B cell (primary cell): ENCODE results near the gene PAIP2. TPM values are rescaled to one million over a fixed set of nuclear protein-coding genes. Genes with fewer than 3 reads are reported as not detected.
"Not testable (repeated sequence)": the region's sequence is repeated elsewhere in the genome, so short reads cannot be mapped to it uniquely, and the experiment has no call there.

Source experiments
- ATAC-seq: fragments of 200-7000 bp; cut with Tn5 transposase; one replicate; pipeline ENCODE4 v1.10.0; 2021; ENCODE audit warnings: low read depth, mild to moderate bottlenecking, moderate number of reproducible peaks, moderate library complexity
- CTCF ChIA-PET: fragments of 350-600 bp; sonication (Branson Sonifier 250); formaldehyde crosslinking; loops from one replicate; lab custom pipeline; 2021; ENCODE audit warnings: antibody characterized with exemption, inconsistent platforms; lab: Charles Lee
- POLR2A ChIA-PET: fragments of 350-600 bp; sonication (Branson Sonifier 250); formaldehyde crosslinking; loops from one replicate; lab custom pipeline; 2021; ENCODE audit warnings: antibody characterized with exemption; lab: Charles Lee
- DNase-seq: peaks from one replicate; pipeline ENCODE4 v3.0.0; 2013
- H2AFZ ChIP-seq: 2 replicates; pipeline ENCODE4 v1.6.1; 2012; ENCODE audit warnings: mild to moderate bottlenecking, low read depth, low read length; ENCODE audit not compliant: insufficient read depth, poor library complexity, severe bottlenecking
- H3K27ac ChIP-seq, 2 donors: 1 replicate in 1 of 2; 2 replicates in 1 of 2; pipeline ENCODE4 v1.5.1; 2012 to 2013; ENCODE audit warnings: low read length in 2 of 2, mild to moderate bottlenecking in 2 of 2, moderate library complexity in 1 of 2
- H3K27me3 ChIP-seq, 4 experiments: fragments of 200-600 bp in 1 of 4; sonication (generic) in 1 of 4; replicated peaks in 1 of 4; 1 replicate in 2 of 4; 2 replicates in 2 of 4; pipeline versions ENCODE4 v1.6.1 to v1.7.0; 2013 to 2016; ENCODE audit warnings: low read length in 3 of 4, mild to moderate bottlenecking in 2 of 4, mixed read lengths in 1 of 4, moderate library complexity in 1 of 4; ENCODE audit not compliant: insufficient read depth in 4 of 4, control insufficient read depth in 3 of 4; ENCODE audit errors: control extremely low read depth in 1 of 4
- H3K36me3 ChIP-seq, 2 experiments: replicated peaks in 1 of 2; 1 replicate in 1 of 2; 2 replicates in 1 of 2; pipeline versions ENCODE4 v1.6.1 to v1.7.1; 2013; ENCODE audit warnings: low read length in 1 of 2; ENCODE audit not compliant: insufficient read depth in 2 of 2, control insufficient read depth in 1 of 2; ENCODE audit errors: control extremely low read depth in 1 of 2, extremely low read depth in 1 of 2
- H3K4me1 ChIP-seq, 2 donors: fragments of 200-600 bp in 1 of 2; sonication (generic) in 1 of 2; 1 replicate in 1 of 2; 2 replicates in 1 of 2; pipeline versions ENCODE4 v1.5.1 to v1.6.1; 2013 to 2017; ENCODE audit warnings: low read length in 2 of 2; ENCODE audit not compliant: control insufficient read depth in 2 of 2, insufficient read depth in 2 of 2
- H3K4me2 ChIP-seq: replicated peaks from 2 replicates; pipeline ENCODE3; 2012; ENCODE audit warnings: mild to moderate bottlenecking, low read depth, low read length; ENCODE audit not compliant: poor library complexity, severe bottlenecking
- H3K4me3 ChIP-seq, 5 experiments: fragments of 200-600 bp in 1 of 5; sonication (generic) in 1 of 5; 1 replicate in 3 of 5; 2 replicates in 2 of 5; pipeline versions ENCODE4 v1.5.1 to v1.7.0; 2011 to 2016; ENCODE audit warnings: low read length in 4 of 5, mild to moderate bottlenecking in 4 of 5, low read depth in 2 of 5, control low read depth in 1 of 5, moderate library complexity in 1 of 5; ENCODE audit not compliant: insufficient read depth in 1 of 5; ENCODE audit errors: control extremely low read depth in 1 of 5, extremely low read depth in 1 of 5
- H3K79me2 ChIP-seq: fragments of 200-600 bp; sonication (generic); one replicate; pipeline ENCODE4 v1.6.0; 2016; ENCODE audit warnings: low read length; ENCODE audit not compliant: control insufficient read depth, insufficient read depth
- H3K9ac ChIP-seq: fragments of 200-600 bp; sonication (generic); 2 replicates; pipeline ENCODE4 v1.6.1; 2017; ENCODE audit warnings: mild to moderate bottlenecking, low read length, moderate library complexity
- H3K9me3 ChIP-seq, 3 donors: one replicate each; pipeline versions ENCODE4 v1.6.1 to v1.7.1; 2013; ENCODE audit warnings: low read length in 2 of 3; ENCODE audit not compliant: control insufficient read depth in 2 of 3, insufficient read depth in 1 of 3; ENCODE audit errors: control extremely low read depth in 1 of 3
- H4K20me1 ChIP-seq: 2 replicates; pipeline ENCODE4 v1.6.0; 2012; ENCODE audit warnings: mild to moderate bottlenecking, low read length; ENCODE audit not compliant: insufficient read depth, control insufficient read depth, poor library complexity, severe bottlenecking
- H3K27ac Mint-ChIP-seq: one replicate; pipeline ENCODE4 v1.8.0; 2021; ENCODE audit warnings: mixed read lengths
- H3K27me3 Mint-ChIP-seq: one replicate; pipeline ENCODE4 v1.8.0; 2021; ENCODE audit warnings: mixed read lengths
- H3K4me1 Mint-ChIP-seq: one replicate; pipeline ENCODE4 v1.8.0; 2021; ENCODE audit warnings: mixed read lengths
- H3K4me3 Mint-ChIP-seq: one replicate; pipeline ENCODE4 v1.8.0; 2021; ENCODE audit warnings: mixed read lengths
- H3K9me3 Mint-ChIP-seq: one replicate; pipeline ENCODE4 v1.8.0; 2022; ENCODE audit warnings: mixed read lengths; ENCODE audit not compliant: insufficient read depth
- CTCF ChIP-seq: fragments of 200-600 bp; IDR thresholded peaks from one replicate; pipeline ENCODE4 v1.8.0; 2022; ENCODE audit warnings: antibody characterized with exemption, mild to moderate bottlenecking
- EZH2 ChIP-seq: IDR thresholded peaks from 2 replicates; pipeline ENCODE4 v1.6.1; 2012; ENCODE audit warnings: borderline replicate concordance, low read depth, mild to moderate bottlenecking, moderate library complexity, low read length; ENCODE audit not compliant: insufficient read depth, poor library complexity, severe bottlenecking
- WGBS: methylation state at CpG from one replicate; pipeline ENCODE4 v1.1.5; 2013; ENCODE audit warnings: missing lambda C conversion rate; ENCODE audit not compliant: insufficient coverage; 5-methylcytosine and 5-hydroxymethylcytosine counted together
- intact Hi-C: fragments of 100-400 bp; cut with micrococcal nuclease; formaldehyde crosslinking; loops from one replicate; pipeline ENCODE4 v1.10.0; 2022
- polyA plus RNA-seq: library from polyadenylated mRNA; depleted of rRNA; stranded (reverse); fragments of >200 nt; gene quantifications from 2 replicates; pipeline ENCODE4 v1.2.3, GENCODE V29; 2012
- total RNA-seq, 2 donors: library from RNA; stranded (reverse); fragments of 120-200 nt in 1 of 2; gene quantifications; 1 replicate in 1 of 2; 2 replicates in 1 of 2; pipeline versions ENCODE4 v1.2.3 to v1.2.4, GENCODE V29; 2013 to 2022

PAIP2 gene
- total and polyA plus RNA-seq, 2 donors (not counting 1 experiment from before 2014, with no cell fraction given) = 38.5 to 121 TPM

- peaks cover 61% of the 10 kb centered on the region for H4K20me1 ChIP-seq
- peak overlapping the region in 1 of 2 donors; percentile 96 for H3K27ac ChIP-seq
- peaks cover 29 to 35% of the 10 kb centered on the region in 2 donors for H3K4me1 ChIP-seq
- peak overlapping the region; percentile 94 for H3K9ac ChIP-seq
- peak overlapping the region; percentile 79 for H3K4me2 ChIP-seq
- H3K9me3 ChIP-seq = no peaks in the 10 kb centered on the region
- H3K27me3 ChIP-seq = no peaks in the 10 kb centered on the region
- H3K4me3 Mint-ChIP-seq = peak overlapping the region; percentile 100
- no peak overlapping the region for H2AFZ ChIP-seq
- H3K9me3 Mint-ChIP-seq = no peaks in the 10 kb centered on the region
- H3K4me1 Mint-ChIP-seq = peaks cover 55% of the 10 kb centered on the region
- POLR2A ChIA-PET = no interaction called here
- TF ChIP-seq EZH2 = no peak
- no peak overlapping the region for H3K27ac Mint-ChIP-seq
- CTCF ChIA-PET = interaction anchor here (0.7 to 1.6 kb wide), 3 partner anchors 22 to 48 kb away, joined by 3 to 6 read pairs (median 3); no protein-coding TSS in a partner anchor
- H3K4me3 ChIP-seq = peak overlapping the region in 3 of 5 experiments; percentile 92 to 99 (median 98)
- peaks cover 74% of the 10 kb centered on the region for H3K79me2 ChIP-seq
- H3K36me3 ChIP-seq = peaks cover 2 to 6% of the 10 kb centered on the region in 2 experiments
- no peaks in the 10 kb centered on the region for H3K27me3 Mint-ChIP-seq
- DNase-seq (no peak), ATAC-seq (no peak)
- intact Hi-C loops = loop anchor here (10.0 kb wide), 1 partner anchor 171 kb away; no protein-coding TSS in a partner anchor
- WGBS = 98% methylated on average over 7 of the region's 9 CpGs
These were observed 1.8 kb downstream of the PAIP2 start for GRCh38 chr5:139343476-139343875.

- no peaks in the 10 kb centered on the region for H3K9me3 Mint-ChIP-seq
- Histone ChIP-seq H4K20me1 (peaks cover 68% of the 10 kb centered on the region), H3K4me1 (peaks cover 29 to 39% of the 10 kb centered on the region in 2 donors), H2AFZ (no peak overlapping the region), H3K27ac (no peak overlapping the region), H3K4me3 (no peak overlapping the region), H3K4me2 (peak overlapping the region; percentile 79), H3K9ac (no peak overlapping the region), H3K79me2 (peaks cover 81% of the 10 kb centered on the region), H3K9me3 (no peaks in the 10 kb centered on the region), H3K36me3 (peaks cover 2 to 6% of the 10 kb centered on the region in 2 experiments), H3K27me3 (no peaks in the 10 kb centered on the region)
- H3K27me3 Mint-ChIP-seq = no peaks in the 10 kb centered on the region
- H3K4me3 Mint-ChIP-seq = peak overlapping the region; percentile 27
- peaks cover 59% of the 10 kb centered on the region for H3K4me1 Mint-ChIP-seq
- no peak for TF ChIP-seq EZH2
- TF ChIP-seq CTCF = no peak
- ChIA-PET CTCF (interaction anchor here (0.7 to 1.6 kb wide), 3 partner anchors 21 to 48 kb away, joined by 3 to 6 read pairs (median 3); no protein-coding TSS in a partner anchor), POLR2A (no interaction called here)
- DNase-seq (no peak), ATAC-seq (no peak)
- intact Hi-C loops = loop anchor here (10.0 kb wide), 1 partner anchor 171 kb away; no protein-coding TSS in a partner anchor
- 88% methylated on average over 1 of the region's 2 CpGs for WGBS
- H3K27ac Mint-ChIP-seq = no peak overlapping the region
These were observed 2.5 kb downstream of the PAIP2 start for GRCh38 chr5:139344177-139344576.

- CTCF ChIA-PET, H3K27me3 ChIP-seq, H3K27ac ChIP-seq, H2AFZ ChIP-seq, H3K9ac ChIP-seq, H3K4me3 Mint-ChIP-seq, H3K4me3 ChIP-seq, DNase-seq, H3K9me3 ChIP-seq, H3K4me2 ChIP-seq, H3K27me3 Mint-ChIP-seq, ATAC-seq, H3K9me3 Mint-ChIP-seq, H3K36me3 ChIP-seq, H3K27ac Mint-ChIP-seq: not testable (repeated sequence)
- Histone ChIP-seq H3K79me2 (peaks cover 94% of the 10 kb centered on the region), H3K4me1 (peaks cover 29 to 39% of the 10 kb centered on the region in 2 donors), H4K20me1 (peaks cover 78% of the 10 kb centered on the region)
- POLR2A ChIA-PET = interaction anchor here (0.6 kb wide), 1 partner anchor 947 kb away, joined by 8 read pairs; no protein-coding TSS in a partner anchor
- intact Hi-C loops = loop anchor here (10.0 kb wide), 1 partner anchor 169 kb away; no protein-coding TSS in a partner anchor
- peaks cover 58% of the 10 kb centered on the region for H3K4me1 Mint-ChIP-seq
- 100% methylated on average over 6 of the region's 8 CpGs for WGBS
These were observed 3.8 kb downstream of the PAIP2 start for GRCh38 chr5:139345442-139345841.
